Measurements from ENCODE around the gene F2RL1.

GRCh38 chr5:76863001-76863400 lies 44.2 kb downstream of the F2RL1 start:
- TF ChIP-seq CTCF (IDR thresholded peaks at IDR 0.05), result no peak
- TF ChIP-seq POLR2A (IDR thresholded peaks at IDR 0.05), result no peak

Data from thyroid gland (tissue), 4 donors.